Loucy (cell line): ENCODE measurements around the gene LPP.

ENCODE experiments used
- CTCF ChIP-seq: fragments of 200-600 bp; sonication (generic); conservative IDR thresholded peaks from 2 replicates; pipeline ENCODE4 v1.5.1; 2014; ENCODE audit warnings: mild to moderate bottlenecking, antibody characterized with exemption, low read length
- EZH2phosphoT487 ChIP-seq: fragments of 200-600 bp; IDR thresholded peaks from 2 replicates; pipeline ENCODE4 v1.6.1; 2018; ENCODE audit warnings: antibody characterized with exemption, mild to moderate bottlenecking, moderate library complexity, borderline replicate concordance

- TF ChIP-seq CTCF (no peak), EZH2phosphoT487 (no peak)
Observed at GRCh38 chr3:188506446-188506845, 352.5 kb downstream of the LPP start.
